HepG2 (cell line): ENCODE results near the gene SMAD7.

Source experiments
- CTCF ChIP-seq: sonication (generic); formaldehyde crosslinking; IDR thresholded peaks from 2 replicates; pipeline ENCODE4 v1.5.0; 2020; ENCODE audit warnings: mild to moderate bottlenecking, missing genetic modification reagents, moderate library complexity
- GTF2F1 ChIP-seq: fragments of 150-350 bp; IDR thresholded peaks from 2 replicates; pipeline ENCODE4 v1.6.1; 2014; ENCODE audit warnings: low read length
- NKX3-1 ChIP-seq: sonication (generic); formaldehyde crosslinking; IDR thresholded peaks from 2 replicates; pipeline ENCODE4 v1.5.0; 2020; ENCODE audit warnings: missing genetic modification reagents
- PHF8 ChIP-seq: sonication (generic); formaldehyde crosslinking; IDR thresholded peaks from 2 replicates; pipeline ENCODE4 v1.5.0; 2020; ENCODE audit warnings: missing genetic modification reagents
- ZBTB33 ChIP-seq: sonication (generic); formaldehyde crosslinking; IDR thresholded peaks from 2 replicates; pipeline ENCODE4 v1.4.0; 2020; ENCODE audit warnings: missing genetic modification reagents
- ZBTB49 ChIP-seq: sonication (generic); formaldehyde crosslinking; IDR thresholded peaks from 2 replicates; pipeline ENCODE4 v1.4.0; 2020; ENCODE audit warnings: missing genetic modification reagents, borderline replicate concordance
- ZIK1 ChIP-seq: sonication (generic); formaldehyde crosslinking; IDR thresholded peaks from 2 replicates; pipeline ENCODE4 v1.5.0; 2020; ENCODE audit warnings: mild to moderate bottlenecking, low read depth, missing genetic modification reagents, borderline replicate concordance
- ZNF639 ChIP-seq: conservative IDR thresholded peaks from 2 replicates; pipeline ENCODE4 v1.6.1; 2018; ENCODE audit warnings: missing genetic modification reagents

- TF ChIP-seq NKX3-1 (no peak), CTCF (CRISPR knock-in tag) (peak; percentile 15; the same call in 1 of the 2 replicates), ZNF639 (CRISPR knock-in tag) (no peak), ZIK1 (no peak), GTF2F1 (no peak), PHF8 (CRISPR knock-in tag) (no peak), ZBTB33 (CRISPR knock-in tag) (no peak), ZBTB49 (CRISPR knock-in tag) (no peak)
These were observed 74.7 kb downstream of the SMAD7 start for GRCh38 chr18:48875942-48876511.
